Chondrocyte (in vitro differentiated cells): ENCODE measurements around the gene INPP5K. TPM values are rescaled to one million over a fixed set of nuclear protein-coding genes. Genes with fewer than 3 reads are reported as not detected.

Source experiments
- DNase-seq: peaks from one replicate; pipeline ENCODE4 v3.0.0; 2021; ENCODE audit warnings: mixed read lengths, low spot score
- H3K27ac Mint-ChIP-seq: one replicate; pipeline ENCODE4 v1.8.0; 2021; ENCODE audit warnings: mild to moderate bottlenecking, moderate library complexity, mixed read lengths; ENCODE audit not compliant: unreplicated experiment
- H3K27me3 Mint-ChIP-seq: 2 replicates; pipeline ENCODE4 v1.8.0; 2021; ENCODE audit warnings: low read depth, mixed read lengths
- H3K36me3 Mint-ChIP-seq: 2 replicates; pipeline ENCODE4 v1.8.0; 2021; ENCODE audit warnings: low read depth, mixed read lengths
- H3K4me1 Mint-ChIP-seq: 2 replicates; pipeline ENCODE4 v1.8.0; 2021; ENCODE audit warnings: low read depth, mild to moderate bottlenecking, mixed read lengths
- H3K4me3 Mint-ChIP-seq: one replicate; pipeline ENCODE4 v1.8.0; 2021; ENCODE audit warnings: mild to moderate bottlenecking, moderate library complexity, mixed read lengths; ENCODE audit not compliant: unreplicated experiment
- H3K9me3 Mint-ChIP-seq: 2 replicates; pipeline ENCODE4 v1.8.0; 2021; ENCODE audit warnings: low read depth, mixed read lengths
- CTCF ChIP-seq: fragments of 200-600 bp; sonication (generic); IDR thresholded peaks from 2 replicates; pipeline ENCODE4 v1.5.0; 2021; ENCODE audit warnings: antibody characterized with exemption, mild to moderate bottlenecking, moderate library complexity
- total RNA-seq: library from RNA; stranded (reverse); gene quantifications from 3 replicates; pipeline ENCODE4 v1.2.1, GENCODE V29; 2021

The INPP5K gene
- total RNA-seq, 1 donor from 2014 or later = 34.3 TPM

- no peak for DNase-seq
- peaks cover 38% of the 10 kb centered on the region for H3K36me3 Mint-ChIP-seq
- H3K27me3 Mint-ChIP-seq = no peaks in the 10 kb centered on the region
- no peak overlapping the region for H3K27ac Mint-ChIP-seq
- no peak for TF ChIP-seq CTCF
- H3K4me3 Mint-ChIP-seq = no peak overlapping the region
- peaks cover 10% of the 10 kb centered on the region for H3K4me1 Mint-ChIP-seq
- H3K9me3 Mint-ChIP-seq = no peaks in the 10 kb centered on the region
These were observed 38.0 kb downstream of the INPP5K start for GRCh38 chr17:1478418-1478817.

- no peak for DNase-seq
- no peaks in the 10 kb centered on the region for H3K9me3 Mint-ChIP-seq
- no peak overlapping the region for H3K4me3 Mint-ChIP-seq
- no peak overlapping the region for H3K27ac Mint-ChIP-seq
- no peak for TF ChIP-seq CTCF
- peaks cover 4% of the 10 kb centered on the region for H3K4me1 Mint-ChIP-seq
- H3K27me3 Mint-ChIP-seq = no peaks in the 10 kb centered on the region
- H3K36me3 Mint-ChIP-seq = peaks cover 31% of the 10 kb centered on the region
These were observed 41.0 kb downstream of the INPP5K start for GRCh38 chr17:1475321-1475854.

GRCh38 chr17:1474402-1475189 lies 41.8 kb downstream of the INPP5K start:
- Mint-ChIP-seq H3K4me3 (no peak overlapping the region), H3K27me3 (no peaks in the 10 kb centered on the region), H3K36me3 (peaks cover 29% of the 10 kb centered on the region), H3K9me3 (no peaks in the 10 kb centered on the region), H3K27ac (no peak overlapping the region), H3K4me1 (peaks cover 4% of the 10 kb centered on the region)
- no peak for DNase-seq
- TF ChIP-seq CTCF = no peak

- Mint-ChIP-seq H3K4me3 (no peak overlapping the region), H3K27ac (no peak overlapping the region), H3K36me3 (peaks cover 30% of the 10 kb centered on the region), H3K27me3 (no peaks in the 10 kb centered on the region), H3K9me3 (no peaks in the 10 kb centered on the region), H3K4me1 (peaks cover 7% of the 10 kb centered on the region)
- no peak for DNase-seq
- no peak for TF ChIP-seq CTCF
These were observed 42.6 kb downstream of the INPP5K start for GRCh38 chr17:1473841-1474240.

- Mint-ChIP-seq H3K4me3 (no peak overlapping the region), H3K9me3 (no peaks in the 10 kb centered on the region), H3K27me3 (no peaks in the 10 kb centered on the region), H3K36me3 (peaks cover 35% of the 10 kb centered on the region), H3K27ac (no peak overlapping the region), H3K4me1 (peaks cover 7% of the 10 kb centered on the region)
- no peak for DNase-seq
- peak; percentile 35 for TF ChIP-seq CTCF
These were observed 43.2 kb downstream of the INPP5K start for GRCh38 chr17:1473170-1473569.
